NCI-H2081 (cell line): ENCODE measurements around the gene ST6GAL2.

Source experiments
- DNase-seq, 2 experiments: peaks; one replicate each; lab custom pipeline; 2025; lab: John Stamatoyannopoulos, UW

ST6GAL2 gene, protein sequence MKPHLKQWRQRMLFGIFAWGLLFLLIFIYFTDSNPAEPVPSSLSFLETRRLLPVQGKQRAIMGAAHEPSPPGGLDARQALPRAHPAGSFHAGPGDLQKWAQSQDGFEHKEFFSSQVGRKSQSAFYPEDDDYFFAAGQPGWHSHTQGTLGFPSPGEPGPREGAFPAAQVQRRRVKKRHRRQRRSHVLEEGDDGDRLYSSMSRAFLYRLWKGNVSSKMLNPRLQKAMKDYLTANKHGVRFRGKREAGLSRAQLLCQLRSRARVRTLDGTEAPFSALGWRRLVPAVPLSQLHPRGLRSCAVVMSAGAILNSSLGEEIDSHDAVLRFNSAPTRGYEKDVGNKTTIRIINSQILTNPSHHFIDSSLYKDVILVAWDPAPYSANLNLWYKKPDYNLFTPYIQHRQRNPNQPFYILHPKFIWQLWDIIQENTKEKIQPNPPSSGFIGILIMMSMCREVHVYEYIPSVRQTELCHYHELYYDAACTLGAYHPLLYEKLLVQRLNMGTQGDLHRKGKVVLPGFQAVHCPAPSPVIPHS

DNA sequence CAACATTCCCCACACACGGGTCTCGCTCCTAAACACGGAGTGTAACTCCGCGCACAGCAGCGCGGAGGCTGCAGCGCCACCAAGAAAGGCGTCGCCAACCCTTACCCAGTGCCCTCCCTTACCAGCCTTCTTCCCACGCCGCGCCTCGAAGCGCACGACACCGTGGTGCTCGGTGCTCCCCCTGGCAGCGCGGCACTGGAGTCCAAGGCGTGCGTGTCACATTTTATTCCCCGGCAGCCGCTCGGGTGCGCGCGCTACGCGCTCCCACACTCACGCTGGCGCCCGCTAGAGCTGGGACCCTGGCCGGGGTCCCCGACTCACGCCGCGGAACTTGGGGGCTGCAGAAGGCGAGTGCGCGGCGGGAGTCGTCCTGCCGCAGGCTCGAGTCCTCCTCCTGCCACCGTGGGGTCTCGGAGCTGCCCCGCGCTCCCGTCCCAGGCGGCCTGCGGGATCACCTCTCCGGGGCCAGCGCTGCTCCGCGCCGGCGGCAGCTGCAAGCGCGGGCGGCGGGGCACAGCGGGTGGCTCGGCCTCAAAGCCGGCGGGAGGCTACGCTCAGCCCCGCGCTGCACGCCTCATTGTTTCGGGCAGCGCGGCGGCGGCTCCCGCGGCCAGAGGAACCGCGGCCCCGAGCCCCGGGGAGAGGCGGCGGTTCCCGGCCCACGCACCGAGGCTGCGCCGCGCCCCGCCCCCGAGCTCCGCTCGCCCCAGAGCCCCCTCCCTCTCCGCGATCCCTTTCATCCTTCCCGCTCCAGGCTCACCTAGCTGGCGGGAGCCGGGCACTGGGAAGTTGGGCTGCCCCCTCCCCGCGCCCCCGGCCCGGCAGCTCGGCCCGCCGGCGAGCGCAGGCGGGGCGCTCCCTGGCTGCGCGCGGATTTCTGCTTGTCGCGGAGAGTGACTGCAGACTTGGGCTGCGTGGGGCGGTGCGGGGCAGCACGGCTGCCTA is at the start of gene ST6GAL2:
Gene ST6GAL2, minus strand, starts transcription at position 197 of the 945 bp plus-strand sequence. CDS start 42,190 bp downstream, outside the sequence.
- DNase-seq = peak; percentile 63 to 76

GRCh38 chr2:106932644-106933043 is 46.7 kb upstream of the ST6GAL2 start:
- DNase-seq = no peak

GRCh38 chr2:106931717-106932335 is 45.9 kb upstream of the ST6GAL2 start:
- no peak for DNase-seq

- DNase-seq = no peak
Observed at GRCh38 chr2:106921451-106921850, 35.5 kb upstream of the ST6GAL2 start.

- DNase-seq = no peak
Observed at GRCh38 chr2:106919012-106919411, 33.0 kb upstream of the ST6GAL2 start.

DNA sequence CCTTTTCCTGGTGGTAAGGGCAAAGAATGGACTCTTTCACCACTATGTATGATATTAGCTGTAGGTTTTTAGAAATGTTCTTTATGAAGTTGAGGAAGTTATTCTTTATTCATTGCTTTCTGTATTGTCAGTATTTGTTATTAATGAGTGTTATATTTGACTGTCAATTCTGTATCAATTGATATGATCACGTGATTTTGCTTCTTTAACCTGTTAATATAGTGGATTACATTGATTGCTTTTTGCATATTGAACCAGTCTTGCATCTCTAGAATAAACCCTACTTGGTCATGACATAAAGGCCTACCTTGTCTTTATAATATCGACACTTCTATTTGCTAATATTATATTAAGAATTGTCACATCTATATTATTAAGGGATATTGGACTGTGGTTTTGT is 18.3 kb upstream of the ST6GAL2 start:
- DNase-seq = no peak

GRCh38 chr2:106899786-106900530 is 14.0 kb upstream of the ST6GAL2 start:
- DNase-seq = no peak

- DNase-seq = no peak
Observed at GRCh38 chr2:106894545-106894944, 8.6 kb upstream of the ST6GAL2 start.

- no peak for DNase-seq
Observed at GRCh38 chr2:106892048-106892447, 6.1 kb upstream of the ST6GAL2 start.

DNA sequence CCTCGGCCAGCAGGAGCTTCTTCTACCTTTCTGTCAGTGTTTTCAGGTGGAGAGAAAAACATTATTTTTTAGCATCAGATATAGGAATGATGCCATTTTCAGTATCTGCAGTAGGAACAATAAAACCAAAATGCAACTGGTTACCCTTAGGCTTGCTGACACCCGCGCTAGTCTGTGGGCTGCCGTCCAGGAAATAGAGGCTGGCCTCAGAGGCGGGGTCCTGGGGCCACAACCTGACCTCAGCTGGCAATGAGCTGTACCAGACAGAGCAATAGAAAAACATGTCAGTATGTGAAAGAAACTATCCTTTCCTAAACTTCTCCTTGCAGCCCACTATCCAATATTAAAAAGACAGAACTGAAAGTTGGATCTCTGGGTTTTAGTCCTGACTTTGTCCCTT is 4.6 kb upstream of the ST6GAL2 start:
- no peak for DNase-seq

DNA sequence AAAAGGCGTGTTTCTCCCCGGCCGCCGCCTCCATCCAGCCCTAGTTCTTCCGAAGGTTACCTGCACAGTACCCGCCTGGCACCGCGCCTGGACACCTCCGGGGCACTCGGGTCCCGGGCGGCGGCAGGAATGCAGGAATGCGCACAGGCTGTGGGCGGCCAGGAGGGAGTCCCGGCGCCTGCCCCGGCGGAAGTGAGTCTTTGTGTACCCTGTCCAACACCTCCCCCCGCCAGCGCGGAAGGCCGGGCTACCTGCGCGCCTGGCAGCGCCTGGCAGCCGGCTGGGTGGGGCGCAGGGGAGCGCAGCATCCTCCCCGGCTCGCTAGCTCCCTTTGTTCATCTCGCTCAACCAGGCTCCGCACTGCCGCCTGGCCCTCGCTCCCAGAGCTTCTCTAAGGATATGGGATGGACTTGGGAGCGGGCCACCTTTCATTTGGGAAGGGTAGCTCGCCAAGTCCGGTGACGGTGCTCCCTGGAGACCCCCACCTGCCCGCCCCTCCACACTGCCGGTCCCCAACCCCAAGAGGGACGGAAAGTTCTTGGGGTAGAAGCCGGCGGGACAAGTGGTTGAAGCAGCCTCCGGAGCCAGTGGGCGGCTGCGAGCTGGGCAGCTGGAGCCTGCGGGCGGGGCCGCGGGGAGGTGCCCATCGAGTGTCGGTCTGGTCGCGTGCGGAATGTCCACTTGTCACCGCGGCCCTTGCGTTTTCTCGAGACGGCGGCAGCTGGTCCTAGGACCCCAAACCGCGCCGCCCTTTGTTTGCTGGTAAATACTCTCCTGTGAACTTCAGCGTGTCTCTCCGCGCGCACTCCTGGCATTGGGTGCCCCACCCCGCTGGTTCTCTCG is 1.2 kb upstream of the ST6GAL2 start:
- DNase-seq = peak; percentile 79 to 87

GRCh38 chr2:106885329-106885728 is 638 bp downstream of the ST6GAL2 start:
- no peak for DNase-seq

GRCh38 chr2:106882673-106883072 is 3.3 kb downstream of the ST6GAL2 start:
- peak in 1 of 2 experiments; percentile 8 for DNase-seq

DNA sequence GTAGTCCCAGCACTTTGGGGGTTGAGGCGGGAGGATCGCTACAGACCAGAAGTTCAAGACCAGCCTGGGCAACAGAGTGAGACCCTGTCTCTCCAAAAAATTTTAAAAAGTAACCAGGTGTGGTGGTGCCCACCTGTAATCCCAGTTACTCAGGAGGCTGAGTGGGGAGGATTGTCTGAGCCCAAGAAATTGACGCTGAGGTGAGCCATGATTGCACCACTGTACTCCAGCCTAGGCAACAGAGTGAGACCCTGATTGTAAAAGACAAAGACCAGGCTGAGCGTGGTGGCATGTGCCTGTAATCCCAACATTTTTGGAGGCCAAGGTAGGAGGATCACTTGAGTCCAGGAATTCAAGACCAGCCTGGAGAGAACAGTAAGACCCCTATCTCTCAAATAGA is 7.8 kb downstream of the ST6GAL2 start:
- DNase-seq = no peak

DNA sequence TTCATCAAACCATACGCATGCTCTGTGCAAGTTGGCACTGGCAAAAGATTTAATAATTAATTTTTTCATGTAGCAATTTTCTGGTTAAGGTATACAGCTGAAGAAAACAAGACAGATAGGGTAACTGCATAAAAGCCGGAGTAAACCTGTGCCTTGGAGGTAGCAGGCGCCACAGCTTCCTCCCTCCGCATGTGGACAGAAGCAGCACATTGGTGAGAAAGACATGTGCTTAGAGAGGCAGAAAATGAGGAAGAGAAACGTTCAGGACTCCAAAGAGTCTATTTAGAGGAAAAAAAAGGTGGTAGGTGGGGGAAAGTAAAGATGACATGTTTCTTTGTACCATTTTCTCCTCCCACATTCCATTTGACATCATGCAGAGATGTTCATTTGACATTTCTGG is 9.3 kb downstream of the ST6GAL2 start:
- no peak for DNase-seq

DNA sequence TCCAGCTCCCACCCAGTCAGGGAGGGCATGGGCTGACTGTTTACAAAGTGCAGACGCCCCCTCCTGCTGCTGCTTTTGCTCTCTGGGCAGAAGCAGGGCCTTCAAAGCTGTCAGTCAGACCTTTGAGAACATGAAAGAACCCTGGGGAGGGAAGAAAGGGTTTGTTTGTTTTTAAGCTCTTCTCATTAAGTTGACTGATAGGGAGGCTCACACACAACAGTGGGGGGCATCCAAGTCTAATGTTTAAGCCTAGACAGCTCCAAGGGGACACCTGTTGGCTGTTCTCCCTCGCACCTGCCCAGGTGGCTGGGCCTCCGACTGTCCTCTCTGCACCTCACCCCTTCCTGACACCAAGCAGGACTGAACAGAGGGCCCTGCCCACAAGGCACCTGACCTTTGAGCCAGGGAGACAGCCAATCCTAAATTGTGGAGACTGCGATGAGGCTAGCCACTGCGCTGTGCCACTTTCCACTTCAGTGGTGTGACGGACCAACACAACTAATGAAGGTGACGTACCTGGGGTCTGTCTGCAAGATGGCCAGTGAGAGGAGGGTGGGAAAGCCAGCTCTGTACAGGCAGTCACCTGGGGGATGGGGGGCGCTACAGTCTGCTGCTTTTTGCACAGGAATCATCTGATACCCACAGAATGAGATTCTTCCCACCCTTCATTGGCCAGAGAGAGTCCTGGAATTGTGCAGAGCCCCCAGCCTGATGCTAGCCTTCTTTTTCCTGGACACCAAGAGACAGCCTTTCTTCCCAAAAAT is 16.3 kb downstream of the ST6GAL2 start:
- DNase-seq = peak in 1 of 2 experiments; percentile 54

GRCh38 chr2:106868275-106868674 is 17.7 kb downstream of the ST6GAL2 start:
- DNase-seq = peak in 1 of 2 experiments; percentile 15

DNA sequence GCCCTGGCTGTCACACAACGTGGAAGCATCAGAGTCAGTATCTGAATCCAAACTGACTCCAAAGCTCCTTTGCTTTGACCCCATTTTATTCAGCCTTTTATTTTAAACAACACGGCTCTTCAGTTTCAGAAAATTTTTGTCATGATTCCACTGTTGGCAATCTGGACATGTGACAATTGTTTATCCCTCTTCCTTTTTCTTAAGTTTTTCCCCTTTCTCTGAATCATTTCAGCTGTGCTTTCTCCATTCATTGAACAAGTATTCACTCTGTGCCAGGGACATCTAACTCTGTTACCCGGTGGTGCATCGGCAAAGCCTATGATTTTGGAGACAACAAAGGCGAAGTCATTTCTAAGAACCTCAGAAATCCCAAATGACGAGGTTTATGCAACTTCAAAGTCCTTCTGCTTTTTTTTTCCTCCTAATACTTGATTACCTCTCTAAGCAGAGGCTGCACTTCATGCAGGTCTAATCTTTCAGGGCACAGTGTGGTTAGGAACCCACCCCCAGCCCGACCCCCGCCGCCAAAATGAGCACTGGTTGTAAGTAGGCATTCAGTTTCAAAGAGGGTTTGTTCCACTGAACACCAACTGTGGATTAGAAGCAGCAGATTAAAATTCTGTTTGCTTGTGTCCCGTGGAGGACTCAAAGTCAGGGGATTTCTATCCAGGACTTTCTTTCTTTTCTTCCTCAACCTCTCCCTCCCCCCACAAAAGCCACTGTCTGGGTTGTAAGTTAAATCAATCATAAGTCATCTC is 18.6 kb downstream of the ST6GAL2 start:
- DNase-seq = no peak

- no peak for DNase-seq
Observed at GRCh38 chr2:106866641-106867040, 19.3 kb downstream of the ST6GAL2 start.
